ENCODE results near the gene ACLY. TPM values are rescaled to one million over a fixed set of nuclear protein-coding genes. Genes with fewer than 3 reads are reported as not detected.
"Not testable (repeated sequence)": the region's sequence is repeated elsewhere in the genome, so short reads cannot be mapped to it uniquely, and the experiment has no call there.

ACLY gene
- total RNA-seq, 4 donors from 2014 or later, result 40.5 to 81.9 (median 72.9) TPM

GRCh38 chr17:41891135-41892020 lies 27.4 kb downstream of the ACLY start:
- H3K4me1 ChIP-seq, result peaks cover 20% of the 10 kb centered on the region
- no peaks in the 10 kb centered on the region for H3K27me3 ChIP-seq
- H3K27ac ChIP-seq, result no peak overlapping the region
- no peaks in the 10 kb centered on the region for H3K9me3 ChIP-seq
- no peak overlapping the region for H3K4me3 ChIP-seq
- TF ChIP-seq, protein P1, sequence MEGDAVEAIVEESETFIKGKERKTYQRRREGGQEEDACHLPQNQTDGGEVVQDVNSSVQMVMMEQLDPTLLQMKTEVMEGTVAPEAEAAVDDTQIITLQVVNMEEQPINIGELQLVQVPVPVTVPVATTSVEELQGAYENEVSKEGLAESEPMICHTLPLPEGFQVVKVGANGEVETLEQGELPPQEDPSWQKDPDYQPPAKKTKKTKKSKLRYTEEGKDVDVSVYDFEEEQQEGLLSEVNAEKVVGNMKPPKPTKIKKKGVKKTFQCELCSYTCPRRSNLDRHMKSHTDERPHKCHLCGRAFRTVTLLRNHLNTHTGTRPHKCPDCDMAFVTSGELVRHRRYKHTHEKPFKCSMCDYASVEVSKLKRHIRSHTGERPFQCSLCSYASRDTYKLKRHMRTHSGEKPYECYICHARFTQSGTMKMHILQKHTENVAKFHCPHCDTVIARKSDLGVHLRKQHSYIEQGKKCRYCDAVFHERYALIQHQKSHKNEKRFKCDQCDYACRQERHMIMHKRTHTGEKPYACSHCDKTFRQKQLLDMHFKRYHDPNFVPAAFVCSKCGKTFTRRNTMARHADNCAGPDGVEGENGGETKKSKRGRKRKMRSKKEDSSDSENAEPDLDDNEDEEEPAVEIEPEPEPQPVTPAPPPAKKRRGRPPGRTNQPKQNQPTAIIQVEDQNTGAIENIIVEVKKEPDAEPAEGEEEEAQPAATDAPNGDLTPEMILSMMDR (IDR thresholded peaks at IDR 0.05), result no peak
- TF ChIP-seq POLR2AphosphoS5 (IDR thresholded peaks at IDR 0.05), result no peak
- TF ChIP-seq EP300 (IDR thresholded peaks at IDR 0.05), result no peak
- TF ChIP-seq POLR2A (IDR thresholded peaks at IDR 0.05), result no peak
- H3K36me3 ChIP-seq, result peaks cover 93% of the 10 kb centered on the region
- DNase-seq (ENCODE audit: low spot score in 2 of 2), result no peak
- 94% methylated on average over 7 of the region's 7 CpGs for WGBS

DNA sequence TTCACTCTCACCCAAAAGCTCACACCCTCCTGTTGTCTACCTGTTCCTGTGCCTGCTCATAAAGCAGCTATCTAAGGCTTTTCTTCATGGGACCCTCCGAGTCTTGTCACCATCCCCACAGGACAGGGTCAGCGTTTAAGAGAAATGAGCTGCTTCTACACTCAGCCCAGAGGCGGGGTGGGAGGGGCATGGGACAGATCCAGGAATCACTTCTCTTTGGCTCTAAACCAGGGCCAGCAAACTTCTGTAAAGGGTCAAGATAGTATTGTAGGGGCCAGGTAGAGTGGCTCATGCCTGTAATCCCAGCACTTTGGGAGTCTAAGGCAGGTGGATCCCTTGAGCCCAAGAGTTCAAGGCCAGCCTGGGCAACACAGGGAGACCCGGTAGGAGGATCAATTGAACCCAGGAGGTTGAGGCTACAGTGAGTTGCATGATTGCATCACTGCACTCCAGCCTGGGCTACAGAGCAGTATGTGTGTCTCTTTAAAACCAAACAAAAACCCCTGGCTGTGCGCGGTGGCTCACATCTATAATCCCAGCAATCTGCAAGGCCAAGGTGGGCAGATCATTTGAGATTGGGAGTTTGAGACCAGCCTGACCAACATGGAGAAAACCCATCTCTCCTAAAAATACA lies 30.3 kb downstream of the ACLY start:
- TF ChIP-seq, protein P1 (IDR thresholded peaks at IDR 0.05), result no peak
- no peak for TF ChIP-seq POLR2A (IDR thresholded peaks at IDR 0.05)
- no peak for TF ChIP-seq EP300 (IDR thresholded peaks at IDR 0.05)
- TF ChIP-seq POLR2AphosphoS5 (IDR thresholded peaks at IDR 0.05), result no peak
- H3K4me1 ChIP-seq, result no peaks in the 10 kb centered on the region
- no peaks in the 10 kb centered on the region for H3K27me3 ChIP-seq
- DNase-seq (ENCODE audit: low spot score in 2 of 2), result no peak
- H3K27ac ChIP-seq, result no peak overlapping the region
- 88% methylated on average over 6 of the region's 6 CpGs for WGBS
- H3K9me3 ChIP-seq, result no peaks in the 10 kb centered on the region
- H3K36me3 ChIP-seq, result peaks cover 99% of the 10 kb centered on the region
- no peak overlapping the region for H3K4me3 ChIP-seq

DNA sequence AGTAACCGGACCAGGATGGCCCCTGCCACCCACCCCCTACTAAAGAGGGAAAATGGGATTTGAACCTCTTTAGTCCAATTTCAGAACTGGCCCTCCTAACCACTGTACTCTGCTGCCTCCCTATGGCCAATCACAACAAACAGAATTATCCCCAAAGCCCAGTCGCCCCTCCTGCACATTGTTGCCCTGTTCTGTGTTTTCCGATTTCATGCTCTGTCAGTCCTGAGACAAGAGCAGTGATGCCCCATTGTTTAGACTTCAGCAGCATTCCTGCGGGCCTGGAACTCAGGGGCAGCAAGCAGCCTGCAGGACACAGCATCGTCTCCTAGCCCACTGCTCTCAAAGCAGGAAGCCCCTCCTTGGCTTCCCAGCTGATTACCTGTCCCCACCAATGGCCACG lies 33.0 kb downstream of the ACLY start:
- 85% methylated on average over 6 of the region's 6 CpGs for WGBS
- H3K4me3 ChIP-seq, result no peak overlapping the region
- H3K36me3 ChIP-seq, result peaks cover 88% of the 10 kb centered on the region
- no peaks in the 10 kb centered on the region for H3K27me3 ChIP-seq
- TF ChIP-seq POLR2A (IDR thresholded peaks at IDR 0.05) (no peak), POLR2AphosphoS5 (IDR thresholded peaks at IDR 0.05) (no peak), EP300 (IDR thresholded peaks at IDR 0.05) (no peak)
- TF ChIP-seq, protein P1 (IDR thresholded peaks at IDR 0.05), result no peak
- no peaks in the 10 kb centered on the region for H3K9me3 ChIP-seq
- no peaks in the 10 kb centered on the region for H3K4me1 ChIP-seq
- no peak for DNase-seq (ENCODE audit: low spot score in 2 of 2)
- H3K27ac ChIP-seq, result no peak overlapping the region

DNA sequence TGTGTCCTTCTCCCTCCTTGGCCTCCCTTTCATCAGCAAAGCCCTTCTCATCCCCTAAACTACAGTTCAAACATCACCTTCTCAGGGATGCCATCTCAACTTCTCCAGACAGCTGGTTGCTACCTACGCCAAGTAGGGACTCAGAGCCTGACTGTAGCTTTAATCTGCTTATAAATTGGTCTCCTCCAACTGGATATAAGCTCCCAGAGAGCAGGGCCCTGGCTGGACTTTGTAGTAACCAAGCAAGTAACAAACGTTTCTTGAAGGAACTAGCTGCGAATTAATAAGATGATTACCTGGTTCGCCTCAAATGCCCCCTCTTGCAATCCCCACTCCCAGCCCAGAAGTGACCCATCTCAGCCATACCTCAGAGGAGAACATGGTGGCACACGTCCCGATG lies 36.0 kb downstream of the ACLY start:
- DNase-seq (ENCODE audit: low spot score in 2 of 2), result no peak
- Histone ChIP-seq H3K4me3 (no peak overlapping the region), H3K4me1 (no peaks in the 10 kb centered on the region), H3K36me3 (peaks cover 74% of the 10 kb centered on the region), H3K27ac (no peak overlapping the region), H3K27me3 (no peaks in the 10 kb centered on the region), H3K9me3 (no peaks in the 10 kb centered on the region)
- WGBS, result 90% methylated on average over 6 of the region's 6 CpGs
- TF ChIP-seq EP300 (IDR thresholded peaks at IDR 0.05), result no peak
- no peak for TF ChIP-seq POLR2AphosphoS5 (IDR thresholded peaks at IDR 0.05)
- TF ChIP-seq POLR2A (IDR thresholded peaks at IDR 0.05), result no peak
- TF ChIP-seq, protein P1 (IDR thresholded peaks at IDR 0.05), result no peak

DNA sequence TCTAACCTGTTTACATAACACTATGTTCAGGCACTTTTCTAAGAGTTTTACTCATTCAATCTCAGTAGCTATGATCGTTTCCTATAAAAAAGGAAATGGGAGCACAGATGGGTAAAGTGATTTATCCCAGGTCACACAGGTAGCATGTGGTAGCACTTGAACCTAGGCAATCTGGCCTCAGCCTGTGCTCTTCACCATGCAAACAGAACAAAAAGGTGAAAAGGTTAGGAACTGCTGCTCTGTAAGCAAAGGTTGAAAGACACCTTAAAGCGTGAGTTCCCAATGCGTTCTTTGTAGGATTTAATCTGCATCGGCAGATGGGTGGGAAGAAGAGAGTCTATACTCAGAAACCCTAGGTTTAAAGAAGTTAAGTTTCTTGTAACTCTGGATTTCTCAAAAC lies 38.6 kb downstream of the ACLY start:
- Histone ChIP-seq H3K4me3 (no peak overlapping the region), H3K27ac (no peak overlapping the region), H3K36me3 (peaks cover 64% of the 10 kb centered on the region), H3K27me3 (no peaks in the 10 kb centered on the region), H3K9me3 (no peaks in the 10 kb centered on the region), H3K4me1 (no peaks in the 10 kb centered on the region)
- WGBS, result 87% methylated on average over 4 of the region's 4 CpGs
- no peak for TF ChIP-seq POLR2A (IDR thresholded peaks at IDR 0.05)
- no peak for TF ChIP-seq EP300 (IDR thresholded peaks at IDR 0.05)
- TF ChIP-seq, protein P1 (IDR thresholded peaks at IDR 0.05), result no peak
- no peak for TF ChIP-seq POLR2AphosphoS5 (IDR thresholded peaks at IDR 0.05)
- DNase-seq (ENCODE audit: low spot score in 2 of 2), result no peak

DNA sequence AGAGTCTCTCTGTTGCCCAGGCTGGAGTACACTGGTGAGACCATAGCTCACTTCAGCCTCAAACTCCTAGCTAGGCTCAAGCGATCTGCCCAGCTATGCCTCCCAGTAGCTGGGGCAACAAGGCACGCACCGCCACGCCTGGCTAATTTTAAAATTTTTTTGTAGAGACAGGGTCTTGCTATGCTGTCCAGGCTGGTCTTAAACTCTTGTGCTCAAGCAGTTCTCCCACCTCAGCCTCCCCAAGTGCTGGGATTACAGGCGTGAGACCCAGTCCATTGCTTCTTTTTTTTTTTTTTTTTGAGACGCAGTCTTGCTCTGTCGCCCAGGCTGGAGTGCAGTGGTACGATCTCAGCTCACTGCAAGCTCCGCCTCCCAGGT lies 44.5 kb downstream of the ACLY start:
- H3K27me3 ChIP-seq; DNase-seq (ENCODE audit: low spot score in 2 of 2); H3K4me1 ChIP-seq; H3K9me3 ChIP-seq; H3K27ac ChIP-seq; H3K4me3 ChIP-seq: not testable (repeated sequence)
- 95% methylated on average over 9 of the region's 9 CpGs for WGBS
- H3K36me3 ChIP-seq, result peaks cover 83% of the 10 kb centered on the region

All from suprapubic skin (tissue), 4 donors.